Hematopoietic multipotent progenitor cell treated with erythropoietin and hydrocortisone succinate and interleukin-3 and kit ligand, for 8 days (in vitro differentiated cells): ENCODE measurements around the gene SARDH.

ENCODE experiments used
- DNase-seq: peaks from one replicate; pipeline ENCODE4 v3.0.0-alpha.2; 2015

SARDH gene

GRCh38 chr9:133621725-133622267, 116.4 kb downstream of the SARDH start:
- DNase-seq, result no peak

- DNase-seq, result no peak
These were observed 118.4 kb downstream of the SARDH start for GRCh38 chr9:133619791-133620190.

GRCh38 chr9:133618726-133619125, 119.4 kb downstream of the SARDH start:
- DNase-seq, result no peak

DNA sequence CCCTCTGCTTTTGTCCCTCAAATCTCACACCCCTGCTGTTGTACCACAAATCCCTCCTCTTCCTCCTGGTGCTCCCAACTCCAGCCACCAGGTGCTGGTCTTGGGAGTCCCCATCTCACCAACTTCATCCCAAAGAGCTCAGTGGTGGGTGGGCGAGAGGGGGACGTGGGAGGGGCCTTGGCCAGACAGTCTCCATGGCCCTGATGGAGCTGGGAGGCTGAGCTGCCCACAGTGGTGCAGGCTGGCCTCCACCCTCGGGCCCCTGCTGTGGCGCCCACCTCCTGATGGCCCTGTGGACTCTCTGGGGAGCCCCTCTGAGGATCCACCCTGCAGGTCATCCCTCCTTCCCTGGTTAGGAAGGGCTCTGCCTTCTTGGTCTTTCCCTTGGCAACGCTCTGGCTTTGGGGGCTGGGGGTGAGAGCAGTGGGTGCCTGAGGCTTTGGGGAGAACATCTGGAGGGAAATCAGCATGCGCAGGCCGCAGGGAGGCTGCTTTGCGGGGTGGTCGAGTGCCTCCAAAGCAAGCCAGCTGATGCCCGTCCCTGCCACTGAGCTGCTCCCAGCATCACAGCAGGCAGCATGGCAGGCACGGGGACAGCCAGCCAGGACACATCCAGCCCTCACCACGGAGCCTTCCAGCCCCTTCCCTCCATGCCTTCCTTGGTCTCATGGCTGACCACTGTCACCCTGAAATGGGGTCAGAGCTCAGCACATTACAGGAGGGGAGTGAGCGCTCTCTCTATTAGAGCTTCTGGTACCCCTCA, 121.3 kb downstream of the SARDH start:
- DNase-seq, result no peak

- no peak for DNase-seq
These were observed 122.5 kb downstream of the SARDH start for GRCh38 chr9:133615606-133616188.

- no peak for DNase-seq
These were observed 123.0 kb downstream of the SARDH start for GRCh38 chr9:133615186-133615585.

GRCh38 chr9:133614678-133615077, 123.5 kb downstream of the SARDH start:
- no peak for DNase-seq

DNA sequence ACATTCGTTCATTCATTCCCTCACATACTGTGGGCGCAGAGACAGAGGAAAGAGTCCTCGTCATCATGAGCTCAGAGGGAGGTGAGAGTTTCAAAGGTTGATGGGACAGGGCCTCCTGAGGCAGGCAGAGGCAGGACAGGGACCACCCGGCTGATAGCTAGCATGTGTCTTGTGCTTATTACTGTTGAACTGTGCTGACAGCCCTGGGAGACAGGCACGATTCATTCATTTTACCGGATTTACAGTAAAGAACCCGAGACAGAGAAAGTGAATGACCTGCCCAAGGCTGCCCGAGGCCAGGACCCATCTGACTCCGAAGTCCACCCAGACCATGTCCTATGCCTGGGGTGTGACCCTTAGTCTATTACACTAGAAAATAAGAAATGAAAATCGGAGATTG, 124.1 kb downstream of the SARDH start:
- DNase-seq, result no peak
